Bronchial epithelial cell (primary cell): ENCODE measurements around the gene PTBP1. TPM values are rescaled to one million over a fixed set of nuclear protein-coding genes. Genes with fewer than 3 reads are reported as not detected.

Experiments
- DNase-seq: peaks from one replicate; pipeline ENCODE4 v3.0.0-alpha.2; 2010; ENCODE audit warnings: low read depth
- FAIRE-seq: peaks from 2 replicates; lab custom pipeline; 2011; peaks lifted over from hg19 to GRCh38; lab: Jason Lieb, UNC
- H3K27me3 ChIP-seq: 2 replicates; pipeline ENCODE4 v1.5.1; 2011; ENCODE audit warnings: low read length; ENCODE audit not compliant: control insufficient read depth, insufficient read depth
- H3K36me3 ChIP-seq: 2 replicates; pipeline ENCODE4 v1.5.1; 2011; ENCODE audit warnings: low read length; ENCODE audit not compliant: control insufficient read depth, insufficient read depth
- H3K4me3 ChIP-seq: 2 replicates; pipeline ENCODE4 v1.5.1; 2011; ENCODE audit warnings: mild to moderate bottlenecking, low read depth, low read length, control low read depth
- total RNA-seq: library from RNA; depleted of rRNA; stranded (reverse); fragments of >200 nt; gene quantifications from 2 replicates; pipeline ENCODE4 v1.2.1, GENCODE V29; 2014
- TF ChIP-seq, protein P1 (sequence below): IDR thresholded peaks from 2 replicates; pipeline ENCODE4 v1.5.1; 2011; ENCODE audit warnings: mild to moderate bottlenecking, moderate library complexity, low read length, control low read depth, inconsistent platforms; ENCODE audit not compliant: insufficient read depth, severe bottlenecking

PTBP1 gene
- total RNA-seq, 1 donor from 2014 or later = 99.0 TPM

DNA sequence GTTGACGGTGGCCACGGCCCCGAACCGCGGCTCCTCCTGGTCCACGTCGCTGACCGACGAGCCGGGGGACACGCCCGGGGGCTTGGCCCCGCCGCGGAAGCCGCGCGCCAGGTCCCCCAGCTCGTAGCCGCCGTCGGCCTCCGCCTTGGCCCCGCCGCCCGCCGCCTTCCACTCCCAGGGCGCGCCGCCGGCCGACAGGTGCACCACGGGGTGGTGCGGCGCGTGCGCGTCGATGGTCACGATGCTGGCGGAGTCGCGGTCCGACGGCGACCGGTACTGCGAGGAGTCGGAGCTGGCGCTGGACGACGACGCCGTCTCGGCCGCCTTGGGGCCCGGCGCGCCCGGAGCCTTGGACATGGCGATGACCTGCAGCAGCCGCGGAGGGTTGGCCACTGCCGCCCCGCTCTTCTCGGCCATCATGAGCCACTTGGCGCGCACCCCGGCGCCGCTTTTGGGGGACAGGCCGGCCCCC lies 15.5 kb downstream of the PTBP1 start:
- FAIRE-seq = no peak
- TF ChIP-seq, protein P1, sequence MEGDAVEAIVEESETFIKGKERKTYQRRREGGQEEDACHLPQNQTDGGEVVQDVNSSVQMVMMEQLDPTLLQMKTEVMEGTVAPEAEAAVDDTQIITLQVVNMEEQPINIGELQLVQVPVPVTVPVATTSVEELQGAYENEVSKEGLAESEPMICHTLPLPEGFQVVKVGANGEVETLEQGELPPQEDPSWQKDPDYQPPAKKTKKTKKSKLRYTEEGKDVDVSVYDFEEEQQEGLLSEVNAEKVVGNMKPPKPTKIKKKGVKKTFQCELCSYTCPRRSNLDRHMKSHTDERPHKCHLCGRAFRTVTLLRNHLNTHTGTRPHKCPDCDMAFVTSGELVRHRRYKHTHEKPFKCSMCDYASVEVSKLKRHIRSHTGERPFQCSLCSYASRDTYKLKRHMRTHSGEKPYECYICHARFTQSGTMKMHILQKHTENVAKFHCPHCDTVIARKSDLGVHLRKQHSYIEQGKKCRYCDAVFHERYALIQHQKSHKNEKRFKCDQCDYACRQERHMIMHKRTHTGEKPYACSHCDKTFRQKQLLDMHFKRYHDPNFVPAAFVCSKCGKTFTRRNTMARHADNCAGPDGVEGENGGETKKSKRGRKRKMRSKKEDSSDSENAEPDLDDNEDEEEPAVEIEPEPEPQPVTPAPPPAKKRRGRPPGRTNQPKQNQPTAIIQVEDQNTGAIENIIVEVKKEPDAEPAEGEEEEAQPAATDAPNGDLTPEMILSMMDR = no peak
- Histone ChIP-seq H3K27me3 (no peaks in the 10 kb centered on the region), H3K4me3 (no peak overlapping the region), H3K36me3 (peaks cover 15% of the 10 kb centered on the region)
- DNase-seq = no peak

DNA sequence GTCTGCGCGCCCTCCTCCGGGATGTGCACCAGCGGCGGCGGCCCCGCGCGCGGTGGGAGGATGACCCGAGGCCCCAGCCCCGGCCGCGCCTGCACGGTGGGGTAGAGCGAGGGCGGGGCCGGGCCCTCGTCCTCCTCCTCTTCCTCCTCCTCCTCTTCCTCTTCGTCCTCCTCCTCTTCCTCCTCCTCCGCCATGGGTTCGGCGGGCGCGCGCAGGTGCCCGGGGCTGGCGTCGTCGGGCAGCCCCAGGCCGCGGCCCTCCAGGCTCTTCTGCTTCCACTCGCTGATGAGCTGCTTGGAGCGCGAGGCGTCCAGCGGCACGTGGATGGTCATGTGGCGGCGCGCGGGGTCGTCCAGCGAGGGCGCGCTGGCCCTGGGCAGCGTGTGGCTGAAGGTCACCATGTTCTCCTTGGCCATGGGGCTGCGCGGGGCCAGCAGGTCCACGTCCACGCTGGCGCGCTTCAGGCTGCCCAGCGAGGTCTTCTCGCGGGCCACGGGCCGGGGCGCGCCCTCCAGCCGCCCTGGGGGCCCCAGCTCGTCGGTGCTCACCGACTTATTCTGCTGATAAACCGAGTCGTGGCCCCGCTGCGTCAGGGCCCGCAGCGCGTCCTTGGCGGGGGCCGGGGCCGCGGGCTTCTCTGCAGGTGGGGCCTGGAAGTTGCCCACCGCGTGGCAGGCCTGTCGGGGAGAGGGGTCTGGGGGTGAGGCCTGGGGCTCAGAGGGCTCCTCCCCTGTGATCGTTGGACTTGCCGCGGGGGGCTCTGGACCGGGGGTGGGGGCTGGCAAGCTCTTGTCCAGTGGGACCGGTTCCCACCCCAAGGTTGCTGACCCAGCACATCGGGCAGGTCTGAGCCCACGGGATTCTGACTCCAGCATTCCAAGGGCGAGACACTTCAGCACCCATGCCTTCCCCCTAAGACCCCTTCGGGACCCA lies 16.2 kb downstream of the PTBP1 start:
- DNase-seq = no peak
- TF ChIP-seq, protein P1 = no peak
- Histone ChIP-seq H3K27me3 (no peaks in the 10 kb centered on the region), H3K36me3 (peaks cover 10% of the 10 kb centered on the region), H3K4me3 (no peak overlapping the region)
- FAIRE-seq = no peak

DNA sequence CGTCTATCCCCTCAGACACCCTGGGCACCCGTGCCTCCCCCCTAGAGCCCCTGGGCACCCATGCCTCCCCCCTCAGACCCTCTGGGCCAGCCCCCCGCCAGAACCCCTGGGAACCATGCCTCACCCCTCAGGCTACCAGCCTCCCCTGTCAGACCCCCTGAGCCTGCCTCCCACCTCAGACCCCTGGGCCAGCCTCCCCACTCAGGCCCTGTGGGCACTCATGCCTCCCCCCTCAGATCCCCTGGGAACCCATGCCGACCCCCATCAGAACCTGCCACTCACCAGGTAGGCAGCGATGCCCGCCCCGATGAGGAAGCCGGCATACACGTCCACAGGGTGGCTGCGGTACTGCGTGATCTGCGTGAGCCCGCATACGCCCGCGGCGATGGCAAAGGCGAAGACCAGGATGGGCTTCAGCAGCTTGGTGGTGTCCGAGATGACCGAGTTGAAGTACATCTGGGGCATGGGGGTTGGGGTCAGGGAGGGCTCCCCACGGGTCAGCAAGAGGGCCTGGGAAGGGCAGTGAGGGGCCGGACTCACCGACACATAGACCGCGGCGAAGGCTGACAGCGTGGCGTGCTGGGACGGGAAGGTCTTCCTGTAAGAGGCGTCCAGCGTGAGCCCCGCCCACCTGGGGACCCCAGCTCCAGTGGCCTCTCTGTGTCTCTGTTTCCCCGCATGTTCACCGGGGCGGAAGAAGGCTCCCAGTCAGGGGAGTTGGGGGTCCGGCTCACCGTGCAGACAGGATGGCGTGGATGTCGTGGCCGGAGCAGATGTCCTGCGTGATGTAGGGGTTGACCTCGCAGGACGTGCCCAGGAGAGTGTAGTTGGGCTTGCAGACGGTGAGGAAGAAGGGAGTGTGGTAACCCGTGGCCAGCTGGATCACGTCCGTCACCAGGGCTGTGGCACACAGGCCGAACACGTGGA lies 17.2 kb downstream of the PTBP1 start:
- Histone ChIP-seq H3K36me3 (peaks cover 7% of the 10 kb centered on the region), H3K27me3 (no peaks in the 10 kb centered on the region), H3K4me3 (no peak overlapping the region)
- FAIRE-seq (no peak), DNase-seq (no peak)
- TF ChIP-seq, protein P1 = no peak

DNA sequence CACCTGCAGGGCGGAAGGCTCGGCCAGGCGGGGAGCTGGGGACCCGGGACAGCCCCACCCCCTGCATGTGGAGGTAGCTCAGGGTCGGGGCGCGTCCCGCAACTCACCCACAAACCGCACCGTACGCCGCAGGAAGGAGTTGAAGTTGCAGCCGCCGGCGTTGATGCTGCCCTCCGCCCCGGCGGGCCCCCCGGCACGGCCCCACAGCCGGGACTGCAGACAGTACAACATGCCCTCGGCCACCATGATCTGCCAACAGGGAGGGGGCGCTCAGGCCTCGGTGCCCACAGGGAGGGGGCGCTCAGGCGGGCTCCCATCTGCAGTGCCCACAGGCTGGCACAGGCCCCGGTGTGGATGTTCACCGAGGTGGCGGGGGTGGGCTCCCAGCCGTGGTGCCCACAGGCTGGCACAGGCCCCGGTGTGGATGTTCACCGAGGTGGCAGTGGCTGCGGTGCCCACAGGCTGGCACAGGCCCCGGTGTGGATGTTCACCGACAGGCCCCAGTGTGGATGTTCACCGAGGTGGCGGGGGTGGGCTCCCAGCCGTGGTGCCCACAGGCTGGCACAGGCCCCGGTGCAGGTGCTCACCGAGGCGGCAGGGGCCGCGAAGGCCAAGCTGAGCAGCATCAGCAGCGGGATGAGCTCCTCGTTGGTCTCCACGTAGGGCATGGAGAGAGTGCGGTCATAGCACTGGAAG lies 18.0 kb downstream of the PTBP1 start:
- FAIRE-seq (no peak), DNase-seq (no peak)
- TF ChIP-seq, protein P1 = no peak
- Histone ChIP-seq H3K27me3 (no peaks in the 10 kb centered on the region), H3K4me3 (no peak overlapping the region), H3K36me3 (peaks cover 2% of the 10 kb centered on the region)

DNA sequence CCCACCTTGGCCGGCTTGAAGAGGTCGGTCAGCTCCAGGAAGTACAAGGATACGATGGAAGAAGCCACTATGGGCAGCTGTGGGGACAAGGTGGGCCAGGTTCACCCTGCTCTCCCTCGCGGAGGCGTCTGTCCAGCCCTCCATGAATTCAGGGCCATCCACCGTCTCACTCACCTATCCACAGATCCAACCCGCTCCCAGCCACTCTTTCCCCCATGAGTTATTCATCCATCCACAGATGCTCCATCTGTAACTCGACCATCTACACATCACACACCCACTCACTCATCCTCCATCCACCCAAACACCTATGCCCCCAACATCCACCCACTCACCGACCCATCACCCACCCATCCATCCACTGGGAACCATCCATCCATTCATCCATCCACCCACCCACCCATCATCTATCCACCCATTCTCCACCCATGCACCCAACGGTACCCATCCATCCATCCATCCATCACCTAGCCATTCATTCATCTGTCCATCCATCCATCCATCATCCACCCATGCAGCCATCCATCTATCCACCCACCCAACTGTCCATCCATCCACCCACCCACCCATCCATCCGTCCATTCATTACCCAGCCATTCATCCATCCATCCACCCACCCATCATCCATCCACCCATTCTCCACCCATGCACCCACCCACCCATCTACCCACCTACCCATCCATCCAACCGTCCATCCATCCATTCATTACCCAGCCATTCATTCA lies 18.7 kb downstream of the PTBP1 start:
- H3K27me3 ChIP-seq = no peaks in the 10 kb centered on the region
- H3K36me3 ChIP-seq = no peaks in the 10 kb centered on the region
- no peak overlapping the region for H3K4me3 ChIP-seq
- FAIRE-seq (no peak), DNase-seq (no peak)
- TF ChIP-seq, protein P1 = no peak
